ENCODE data around the gene STK10.

The STK10 gene

DNA sequence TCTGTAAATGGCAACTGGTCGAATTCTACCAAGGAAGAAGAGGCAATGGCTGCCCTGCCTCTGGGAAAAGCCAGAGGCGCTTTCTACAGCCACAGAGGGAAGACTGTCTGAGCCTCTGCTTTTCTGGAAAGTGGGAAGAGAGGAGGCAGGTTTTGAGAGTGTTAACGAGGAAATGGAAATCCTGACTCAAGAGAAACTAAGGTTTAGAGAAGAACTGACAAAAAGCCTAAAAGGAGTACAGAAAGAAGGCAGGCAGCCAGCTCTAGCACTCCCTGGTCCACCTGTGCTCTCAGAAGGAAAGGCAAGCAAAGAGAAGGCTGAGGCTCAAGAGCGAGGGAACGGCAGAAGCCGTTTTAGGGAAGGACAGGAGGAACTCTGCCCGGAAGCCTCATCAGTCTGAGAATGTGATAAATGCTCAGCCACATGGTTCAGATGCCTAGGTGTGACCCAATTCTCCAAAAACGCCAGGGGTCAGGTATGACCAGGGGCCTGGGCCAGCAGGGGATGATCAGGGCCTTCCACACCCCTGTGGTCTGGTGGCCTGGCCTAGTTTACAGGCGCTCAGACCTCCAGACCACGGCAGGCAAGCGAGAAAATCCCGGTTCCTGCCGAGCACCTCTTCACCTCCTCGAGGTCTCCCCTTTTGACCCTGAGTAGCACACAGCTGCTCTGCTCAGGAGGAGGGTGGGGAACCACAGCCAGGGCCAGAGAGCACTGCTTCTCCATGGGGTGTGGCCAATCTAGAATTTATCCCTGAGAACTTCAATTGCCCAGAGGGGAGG lies 101.6 kb downstream of the STK10 start:
- no peak for DNase-seq (ENCODE audit: low spot score)

DNA sequence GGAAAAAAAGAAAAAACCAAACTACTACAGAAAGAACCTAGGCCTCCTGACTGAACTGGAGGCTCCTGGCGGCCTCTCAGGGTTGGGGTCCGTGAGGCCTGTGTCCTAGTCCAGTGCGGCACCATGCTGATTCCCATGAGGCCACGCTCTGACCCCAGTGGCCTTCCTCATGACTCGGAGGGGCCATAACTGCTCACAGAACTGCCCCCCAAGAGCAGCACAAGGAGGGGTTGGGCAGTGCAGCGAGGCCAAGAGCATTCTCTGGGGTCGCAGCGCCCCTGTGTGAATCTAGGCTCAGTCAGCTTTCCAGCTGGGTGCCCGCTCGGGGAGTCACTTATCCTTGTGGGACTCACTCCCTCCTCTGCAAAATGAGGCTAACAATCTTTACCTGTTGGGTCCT lies 102.3 kb downstream of the STK10 start:
- no peak for DNase-seq (ENCODE audit: low spot score)

DNA sequence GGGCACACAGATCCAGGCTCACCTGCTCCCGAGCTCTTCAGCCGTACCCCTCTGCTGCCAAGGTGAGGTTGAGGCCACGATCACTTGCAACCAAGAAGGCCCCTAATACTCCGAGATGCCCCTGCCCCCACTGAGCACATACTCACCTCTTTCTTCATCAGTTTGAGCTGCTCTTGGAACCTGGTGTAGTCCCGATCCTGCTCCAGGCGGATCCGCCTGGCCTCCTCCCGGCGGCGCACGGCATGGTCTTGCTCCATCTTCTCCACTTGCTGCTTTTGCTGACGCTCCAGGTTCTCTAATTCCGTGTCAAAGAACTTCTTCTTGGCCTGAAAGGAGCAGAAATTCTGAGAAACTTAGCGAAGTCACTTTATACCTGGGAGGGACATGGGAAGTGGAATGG lies 105.8 kb downstream of the STK10 start:
- DNase-seq (ENCODE audit: low spot score), result no peak

DNA sequence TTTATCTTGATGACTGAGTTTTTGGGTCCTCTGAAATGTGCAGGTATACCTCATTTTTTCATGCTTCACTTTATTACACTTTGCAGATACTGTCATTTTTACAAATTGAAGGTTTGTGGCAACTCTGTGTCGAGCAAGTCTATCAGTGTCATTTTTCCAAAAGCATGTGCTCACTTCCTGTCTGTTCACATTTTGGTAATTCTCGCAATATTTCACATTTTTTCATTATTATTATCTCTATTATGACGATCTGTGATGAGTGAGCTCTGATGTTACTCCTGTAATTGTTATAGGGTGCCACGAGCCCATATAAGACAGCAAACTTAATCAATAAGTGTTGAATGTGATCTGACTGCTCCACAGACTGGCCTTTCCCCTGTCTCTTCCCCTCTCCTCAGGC lies 108.1 kb downstream of the STK10 start:
- DNase-seq (ENCODE audit: low spot score), result no peak

DNA sequence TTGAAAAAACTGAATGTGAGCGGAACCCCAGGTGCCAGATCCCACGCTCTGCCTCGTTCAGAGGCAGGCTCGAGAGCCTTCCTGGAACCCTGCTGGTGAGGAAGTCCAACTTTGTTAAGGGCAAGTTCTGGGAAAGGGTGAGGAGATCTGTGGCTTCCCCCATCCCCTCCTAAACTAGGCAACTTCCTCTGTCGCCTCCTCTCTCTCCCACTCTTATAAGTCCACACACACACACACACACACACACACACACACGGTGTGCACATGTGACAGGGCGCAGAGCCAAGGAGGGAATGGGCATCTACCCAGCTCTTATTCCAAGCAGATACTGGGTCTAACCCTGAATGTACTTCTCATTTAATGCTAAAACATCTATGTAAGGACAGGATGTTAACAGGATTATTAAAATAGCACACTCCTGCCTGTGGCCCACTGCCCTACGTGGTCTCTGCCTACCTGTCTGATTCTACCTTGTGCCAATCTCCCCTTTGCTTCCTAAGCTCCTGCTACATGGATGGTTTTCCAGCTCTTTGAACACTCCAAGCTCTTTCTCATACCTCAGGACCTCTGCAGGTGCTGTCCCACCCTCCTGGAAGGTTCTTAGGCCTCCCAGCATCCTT lies 109.2 kb downstream of the STK10 start:
- DNase-seq (ENCODE audit: low spot score), result no peak

DNA sequence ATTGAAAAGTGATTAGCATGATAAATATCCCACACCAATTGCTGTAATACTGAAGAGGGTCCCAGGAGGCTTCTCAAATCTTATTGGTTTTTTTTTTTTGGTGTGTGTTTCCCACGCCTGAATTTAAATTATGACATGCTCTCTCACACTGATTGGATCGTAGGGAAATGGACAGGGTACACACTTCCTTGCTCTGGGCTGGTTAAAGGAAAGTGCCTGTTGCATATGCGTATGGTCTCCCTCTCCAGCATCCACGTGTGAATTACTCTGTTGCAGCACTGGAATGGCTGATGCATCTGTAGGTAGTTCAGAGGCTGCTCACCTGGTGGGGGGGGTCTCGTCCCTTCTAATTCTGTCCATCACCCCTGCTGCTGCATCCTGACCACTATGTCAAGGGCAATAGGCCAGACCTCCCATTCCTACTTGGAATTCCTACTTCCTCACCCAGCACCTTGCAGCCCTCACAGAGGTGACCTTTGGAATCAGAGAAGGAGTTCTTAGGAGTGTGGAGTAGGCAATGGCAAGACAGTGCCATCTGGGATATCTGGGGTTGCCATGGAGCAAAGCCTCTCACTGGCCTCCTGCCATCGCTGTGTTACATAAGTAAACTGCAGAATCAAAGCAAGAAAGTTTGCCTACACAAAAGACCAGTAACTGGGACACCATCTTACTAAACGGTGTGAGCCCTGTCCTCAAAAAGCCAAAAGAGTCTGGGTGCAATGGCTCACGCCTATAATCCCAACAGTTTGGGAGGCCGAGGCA lies 110.2 kb downstream of the STK10 start:
- no peak for DNase-seq (ENCODE audit: low spot score)

DNA sequence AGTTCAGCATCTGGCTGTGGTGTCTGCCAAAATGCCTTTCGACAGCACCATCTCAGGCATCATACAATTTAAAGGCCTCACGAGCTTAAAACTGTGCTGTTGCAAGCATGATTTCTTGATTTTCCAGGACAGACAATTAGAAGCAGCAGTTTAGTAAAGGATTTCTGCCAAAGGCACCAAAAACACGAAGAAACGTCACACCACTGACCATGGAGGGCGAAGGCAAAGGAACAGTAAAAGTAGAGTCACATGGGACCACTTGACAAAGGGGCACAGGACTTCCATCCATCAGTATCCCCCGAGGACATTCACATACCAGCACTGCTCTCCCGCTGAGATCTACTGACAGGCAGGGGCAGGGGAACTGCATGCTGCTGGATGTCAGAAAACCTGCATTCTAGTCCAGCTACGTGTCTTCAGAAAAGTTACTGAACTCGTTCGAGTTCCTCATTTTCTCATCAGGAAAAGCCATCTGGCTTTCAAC lies 111.2 kb downstream of the STK10 start:
- DNase-seq (ENCODE audit: low spot score), result no peak

DNA sequence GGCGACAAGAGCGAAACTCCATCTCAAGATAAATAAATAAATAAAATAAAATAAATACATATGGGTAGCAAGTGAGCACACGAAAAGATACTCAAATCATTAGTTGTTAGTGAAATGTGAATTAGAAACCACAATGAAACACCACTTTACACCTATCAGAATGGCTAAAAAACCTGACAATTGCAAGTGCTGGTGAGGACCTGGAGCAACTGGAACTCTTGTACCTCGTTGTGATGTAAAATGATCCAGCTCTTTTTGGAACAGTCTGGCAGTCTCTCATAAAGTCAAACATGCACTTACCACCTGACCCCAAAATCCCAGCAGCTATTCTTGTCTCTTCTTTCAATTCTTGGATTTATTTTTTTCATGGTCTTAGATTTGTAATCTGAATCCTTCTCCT lies 112.4 kb downstream of the STK10 start:
- no peak for DNase-seq (ENCODE audit: low spot score)

DNA sequence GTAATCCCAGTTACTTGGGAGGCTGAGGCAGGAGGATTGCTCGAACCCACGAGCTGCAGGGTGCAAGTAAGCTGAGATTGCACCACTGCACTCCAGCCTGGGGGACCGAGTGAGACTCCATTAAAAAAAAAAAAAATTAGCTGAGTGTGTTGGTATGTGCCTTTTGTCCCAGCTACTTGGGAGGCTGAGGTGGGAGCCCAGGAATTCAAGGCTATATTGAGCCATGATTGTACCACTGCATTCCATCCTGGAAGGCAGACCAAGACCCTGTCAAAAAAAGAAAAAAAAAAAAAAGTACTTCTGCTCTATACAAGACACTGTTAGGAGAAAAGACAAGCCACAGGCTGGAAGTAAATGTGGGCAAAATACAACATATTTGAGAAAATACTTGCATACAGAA lies 113.1 kb downstream of the STK10 start:
- DNase-seq (ENCODE audit: low spot score), result no peak

DNA sequence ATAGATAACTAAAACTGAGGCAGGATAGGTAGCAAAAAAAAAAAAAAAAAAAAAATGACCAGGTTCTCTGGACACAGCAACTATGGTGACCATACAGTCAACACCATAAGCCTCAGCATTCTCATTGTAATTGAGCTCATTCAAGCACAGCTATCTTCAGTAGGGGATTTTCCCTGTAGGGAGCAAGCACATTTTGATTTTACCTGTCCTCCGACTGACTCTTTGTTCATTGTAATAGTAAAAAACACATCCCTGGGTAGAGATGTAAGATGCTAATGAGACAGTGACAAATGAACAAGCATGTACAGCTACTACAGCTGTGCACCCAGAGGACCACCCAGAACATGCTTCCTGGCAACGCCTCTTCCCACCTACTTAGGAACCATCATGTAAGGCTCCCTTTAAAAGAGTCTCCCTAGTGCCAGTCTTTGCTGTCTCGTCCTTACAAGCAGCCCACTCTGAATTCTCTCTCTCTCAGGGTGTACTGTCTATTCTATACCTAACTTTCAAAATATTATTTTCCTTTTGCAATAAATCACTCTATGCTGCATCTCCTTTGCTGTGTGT lies 116.6 kb downstream of the STK10 start:
- no peak for DNase-seq (ENCODE audit: low spot score)

DNA sequence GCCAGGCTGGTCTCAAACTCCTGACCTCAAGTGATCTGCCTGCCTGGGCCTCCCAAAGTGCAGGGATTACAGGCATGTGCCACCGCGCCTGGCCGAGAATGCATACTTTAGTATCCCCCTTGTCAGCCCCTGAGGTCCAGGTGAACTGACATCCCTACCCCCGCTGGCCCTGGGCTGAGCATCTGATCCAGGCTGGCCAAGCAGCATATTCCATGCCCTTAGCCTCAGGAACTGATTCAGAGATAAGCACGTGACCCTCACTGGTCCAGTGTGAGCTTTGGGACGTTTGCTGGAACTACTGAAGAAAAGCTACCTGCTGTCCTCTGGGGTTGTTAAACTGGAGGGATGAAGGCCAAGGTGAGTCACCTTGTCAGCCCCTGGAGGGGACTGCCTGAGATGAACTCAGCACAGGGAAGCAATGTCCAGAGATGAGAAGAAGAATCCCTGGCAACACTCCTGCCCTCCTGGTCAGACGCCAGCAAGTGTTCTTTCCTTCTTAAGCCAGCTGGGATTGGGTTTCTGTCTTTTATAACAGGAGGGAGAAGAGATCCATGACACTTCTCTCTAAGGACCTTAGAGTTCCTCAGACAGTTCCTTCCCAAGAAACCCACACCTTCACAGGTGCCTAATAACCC lies 122.5 kb downstream of the STK10 start:
- DNase-seq (ENCODE audit: low spot score), result no peak

DNA sequence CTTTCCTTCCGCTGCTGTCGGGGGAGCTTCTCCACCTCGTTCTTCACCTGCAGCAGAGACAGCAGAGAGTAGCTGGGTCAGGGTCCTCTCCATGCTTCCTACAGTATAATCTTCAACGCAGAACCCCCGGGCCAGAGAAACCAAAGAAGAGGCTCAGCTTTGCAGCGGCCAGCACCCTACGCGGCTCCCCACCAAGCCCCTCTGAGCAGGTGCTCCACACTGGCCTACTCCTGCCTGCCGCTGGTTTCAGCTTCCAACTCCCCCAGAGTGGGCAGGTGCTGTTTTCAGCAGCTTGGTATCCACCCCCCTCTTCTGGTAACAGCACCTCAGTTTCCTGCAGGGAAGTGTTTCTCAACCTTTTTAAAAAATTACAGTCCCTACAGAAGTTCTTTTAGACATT lies 123.3 kb downstream of the STK10 start:
- no peak for DNase-seq (ENCODE audit: low spot score)

DNA sequence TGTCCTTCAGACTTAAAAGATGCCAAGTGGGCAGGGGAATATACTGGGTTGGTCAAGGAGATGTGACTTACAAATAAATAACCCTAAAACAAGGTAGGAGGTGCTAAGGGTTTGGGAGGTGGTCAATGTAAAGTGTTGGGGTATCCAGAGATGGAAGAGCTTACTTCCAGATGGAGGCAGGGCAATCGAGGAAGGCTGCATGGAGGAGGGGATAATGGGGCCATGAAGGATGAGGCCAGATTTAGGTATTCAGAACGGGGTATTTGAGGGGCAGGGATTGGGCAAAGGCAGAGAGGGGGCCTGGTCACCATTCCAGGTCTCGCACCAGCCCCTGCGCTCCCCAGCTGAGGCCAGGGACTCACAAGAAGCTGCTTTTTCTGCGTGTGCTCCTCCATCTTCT lies 123.7 kb downstream of the STK10 start:
- DNase-seq (ENCODE audit: low spot score), result no peak

DNA sequence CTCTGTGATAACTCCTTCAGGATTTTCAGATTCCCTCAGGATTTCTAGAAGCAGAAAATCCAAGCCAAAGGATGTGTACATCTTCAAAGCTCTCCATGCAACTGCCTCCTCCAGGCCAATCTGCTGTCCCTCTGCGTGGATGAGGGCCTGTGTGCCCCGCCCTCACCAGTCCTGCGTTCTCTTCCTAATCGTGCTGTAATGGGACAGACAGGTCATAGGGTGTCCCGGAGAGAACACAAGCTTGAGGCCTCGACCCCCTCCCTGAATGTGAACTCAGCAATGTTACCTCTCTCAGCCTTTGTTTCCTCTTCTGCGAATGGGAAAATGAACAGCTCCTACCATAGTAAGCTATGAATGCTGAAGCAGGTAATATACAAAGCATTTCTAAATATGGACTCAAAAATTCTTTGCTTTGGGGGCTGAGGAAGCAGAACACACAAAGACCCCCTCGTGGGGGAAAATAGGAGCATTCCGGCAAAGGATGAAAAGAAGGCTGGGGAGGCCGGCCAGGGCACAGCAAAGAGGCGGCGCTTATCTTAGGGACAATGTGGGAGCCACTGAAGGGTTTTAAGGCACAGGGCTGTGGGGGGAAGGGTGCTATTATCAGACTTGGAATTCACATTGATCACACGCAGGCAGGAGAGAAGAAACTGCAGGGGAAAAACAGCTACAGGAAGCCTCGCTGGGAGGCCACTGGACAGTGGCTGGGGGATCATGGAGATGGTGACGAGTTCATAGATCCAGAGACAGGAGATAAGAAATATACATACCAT lies 124.4 kb downstream of the STK10 start:
- no peak for DNase-seq (ENCODE audit: low spot score)

DNA sequence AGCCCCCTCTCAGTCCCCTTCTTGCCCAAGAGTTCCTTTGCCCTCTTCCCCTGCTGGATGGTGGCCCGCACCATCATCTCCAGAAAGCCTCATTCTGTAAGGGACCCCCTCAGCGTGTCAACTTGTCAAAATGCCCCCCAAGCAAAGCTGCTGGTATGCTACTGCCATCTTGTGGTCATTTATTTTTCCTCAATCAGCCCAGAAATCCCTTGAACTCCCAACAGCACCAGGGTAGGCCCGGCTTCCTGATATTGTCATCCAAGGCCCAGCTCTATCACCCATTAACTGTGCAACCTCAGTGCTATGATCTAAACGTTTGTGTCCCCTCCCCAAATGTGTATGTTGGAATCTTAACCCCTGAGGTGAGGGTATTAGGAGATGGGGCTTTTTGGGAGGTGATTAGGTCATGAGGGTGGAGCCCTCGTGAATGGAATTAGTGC lies 128.3 kb downstream of the STK10 start:
- DNase-seq (ENCODE audit: low spot score), result no peak

DNA sequence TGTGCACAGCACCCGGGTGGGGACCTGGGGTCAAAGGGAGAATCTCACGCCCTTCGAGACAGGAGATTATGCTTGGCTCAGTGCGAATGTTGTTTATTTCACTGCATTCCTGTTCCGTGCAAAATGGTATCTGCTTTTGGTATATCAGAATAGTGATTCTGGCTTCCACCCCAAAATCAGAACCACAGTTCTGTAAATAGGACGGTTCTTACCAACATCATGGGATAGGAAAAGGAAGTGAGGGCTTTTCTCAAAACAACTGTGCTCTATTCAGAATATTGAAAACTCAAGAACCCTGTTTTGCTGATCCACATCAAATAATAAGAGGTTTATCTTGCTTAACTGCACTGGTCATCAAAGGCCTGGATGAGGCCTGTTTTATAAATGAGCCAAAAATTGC lies 129.9 kb downstream of the STK10 start:
- no peak for DNase-seq (ENCODE audit: low spot score)

DNA sequence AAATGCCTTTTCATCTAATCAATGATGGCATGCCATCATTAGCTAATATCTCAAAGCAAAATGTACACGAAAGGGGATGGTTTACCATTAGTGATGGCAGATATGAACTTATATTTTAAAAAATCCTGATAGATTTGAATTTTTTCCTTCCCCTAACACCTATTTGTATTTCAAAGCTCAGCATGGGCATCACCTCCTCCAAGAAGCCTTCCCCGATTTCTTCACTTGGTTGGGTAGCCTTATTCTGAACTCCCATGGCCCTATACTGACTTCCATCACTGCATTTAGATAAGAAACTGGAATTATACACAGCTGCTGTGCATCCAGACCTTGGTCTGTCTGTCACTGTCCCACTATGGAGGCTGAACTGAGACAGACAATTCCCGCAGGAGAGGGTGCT lies 132.0 kb downstream of the STK10 start:
- no peak for DNase-seq (ENCODE audit: low spot score)

DNA sequence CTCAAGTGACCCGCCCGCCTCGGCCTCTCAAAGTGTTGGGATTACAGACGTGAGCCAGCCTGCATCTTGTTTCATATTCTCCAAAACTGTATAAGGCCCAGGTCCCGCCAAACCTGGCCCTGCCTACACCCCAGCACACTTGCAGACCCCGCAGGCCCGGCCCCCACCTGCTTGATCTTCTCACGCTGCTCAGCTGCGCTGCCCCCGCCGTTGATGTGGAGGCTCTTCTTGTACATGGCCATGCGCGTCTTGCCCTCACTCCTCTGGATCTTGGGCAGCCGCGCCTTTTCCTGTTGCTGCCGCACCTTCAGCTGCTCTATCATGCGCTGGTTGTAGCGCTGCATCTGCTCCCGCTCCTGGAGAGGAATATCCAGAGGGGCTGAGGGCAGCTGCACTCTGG lies 132.6 kb downstream of the STK10 start:
- DNase-seq (ENCODE audit: low spot score), result no peak

DNA sequence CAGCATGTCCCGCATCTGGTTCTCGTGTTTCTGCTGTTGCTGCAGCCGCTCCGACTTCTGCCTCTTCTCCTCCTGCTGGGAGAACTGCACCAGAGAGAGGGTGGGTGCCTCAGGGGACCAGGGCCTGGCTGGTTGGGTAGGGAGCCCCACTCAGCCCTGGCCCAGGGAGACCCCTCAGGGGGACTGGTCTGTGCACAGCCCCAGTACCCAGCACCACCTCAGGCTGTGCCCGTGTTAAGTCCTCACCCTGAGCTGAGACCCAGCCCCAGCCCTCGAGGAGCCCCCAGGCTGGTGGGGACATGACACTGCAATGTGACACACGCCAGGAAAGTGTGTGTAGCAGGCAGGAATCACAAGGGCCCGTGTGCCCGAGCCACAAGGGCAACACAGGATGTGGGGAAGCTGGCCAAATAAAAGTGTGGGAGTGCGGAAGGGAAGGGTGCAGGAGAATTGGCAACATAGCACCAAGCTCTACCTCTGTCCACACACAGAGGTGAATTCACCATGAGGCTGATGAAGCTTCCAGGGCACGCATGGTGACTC lies 133.3 kb downstream of the STK10 start:
- no peak for DNase-seq (ENCODE audit: low spot score)

DNA sequence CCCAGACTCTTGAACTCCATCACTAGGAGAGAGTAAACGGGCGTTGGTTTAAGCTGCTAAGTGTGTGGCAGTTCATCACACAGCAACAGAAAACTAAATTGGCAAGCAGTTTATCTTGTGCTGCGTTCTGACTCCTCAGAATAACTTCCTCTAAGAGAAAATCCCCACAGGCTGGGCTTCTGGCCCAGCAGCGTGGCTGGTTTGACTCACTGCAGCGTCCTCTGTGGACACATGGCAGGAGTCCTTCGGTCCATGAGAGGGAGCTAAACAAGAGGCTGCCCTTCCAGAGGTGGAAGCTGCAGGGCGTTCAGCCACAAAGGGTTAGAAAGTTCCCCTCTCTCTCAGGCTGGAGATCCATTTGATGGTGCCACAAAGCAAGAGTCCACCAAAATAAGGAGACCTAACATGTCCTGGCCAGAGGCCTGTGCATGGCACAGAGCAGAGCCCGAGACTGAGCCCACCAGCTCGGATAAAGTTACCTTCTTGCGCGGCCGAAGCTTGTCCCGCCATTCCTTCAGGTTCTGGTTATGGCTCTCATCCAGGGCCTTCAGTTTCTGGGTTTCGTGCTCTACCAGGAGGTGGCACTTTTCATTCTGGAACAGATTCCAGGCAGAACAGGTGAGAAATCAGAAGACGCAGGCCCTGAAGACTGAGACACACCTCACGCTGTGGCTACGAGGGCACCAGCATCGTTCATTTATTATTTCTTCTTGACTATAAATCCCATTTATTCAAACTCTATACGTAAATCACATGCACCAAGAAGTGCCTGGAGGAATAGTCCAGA lies 135.4 kb downstream of the STK10 start:
- no peak for DNase-seq (ENCODE audit: low spot score)

Measured in putamen (tissue), 1 donor.